Stimulated activated naive CD8-positive, alpha-beta T cell treated with anti-CD3 and anti-CD28 coated beads, Interleukin-15, amount 100 ng/mL, for 72 hours (primary cell): ENCODE data around the gene CDIPT.
"Not testable (repeated sequence)": the region's sequence is repeated elsewhere in the genome, so short reads cannot be mapped to it uniquely, and the experiment has no call there.

Experiments
- ATAC-seq: fragments of 150-1000 bp; cut with Tn5 transposase; 2 replicates; pipeline ENCODE4 v1.10.0; 2021; ENCODE audit warnings: mild to moderate bottlenecking, moderate library complexity
- DNase-seq, 2 donors: peaks; one replicate each; pipeline ENCODE4 v3.0.0; 2021 to 2022
- H3K27ac Mint-ChIP-seq, 2 donors: one replicate each; pipeline ENCODE4 v1.8.0; 2022; ENCODE audit warnings: mild to moderate bottlenecking in 2 of 2, mixed read lengths in 2 of 2, moderate library complexity in 2 of 2
- H3K27me3 Mint-ChIP-seq: one replicate; pipeline ENCODE4 v1.8.0; 2022; ENCODE audit warnings: mixed read lengths
- H3K4me1 Mint-ChIP-seq: one replicate; pipeline ENCODE4 v1.8.0; 2022; ENCODE audit warnings: mild to moderate bottlenecking, mixed read lengths
- H3K4me3 Mint-ChIP-seq, 2 donors: one replicate each; pipeline ENCODE4 v1.8.0; 2022; ENCODE audit warnings: mild to moderate bottlenecking in 2 of 2, mixed read lengths in 2 of 2, moderate library complexity in 1 of 2
- H3K9me3 Mint-ChIP-seq, 2 donors: one replicate each; pipeline ENCODE4 v1.8.0; 2022; ENCODE audit warnings: mixed read lengths in 2 of 2

The CDIPT gene, protein sequence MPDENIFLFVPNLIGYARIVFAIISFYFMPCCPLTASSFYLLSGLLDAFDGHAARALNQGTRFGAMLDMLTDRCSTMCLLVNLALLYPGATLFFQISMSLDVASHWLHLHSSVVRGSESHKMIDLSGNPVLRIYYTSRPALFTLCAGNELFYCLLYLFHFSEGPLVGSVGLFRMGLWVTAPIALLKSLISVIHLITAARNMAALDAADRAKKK

DNA sequence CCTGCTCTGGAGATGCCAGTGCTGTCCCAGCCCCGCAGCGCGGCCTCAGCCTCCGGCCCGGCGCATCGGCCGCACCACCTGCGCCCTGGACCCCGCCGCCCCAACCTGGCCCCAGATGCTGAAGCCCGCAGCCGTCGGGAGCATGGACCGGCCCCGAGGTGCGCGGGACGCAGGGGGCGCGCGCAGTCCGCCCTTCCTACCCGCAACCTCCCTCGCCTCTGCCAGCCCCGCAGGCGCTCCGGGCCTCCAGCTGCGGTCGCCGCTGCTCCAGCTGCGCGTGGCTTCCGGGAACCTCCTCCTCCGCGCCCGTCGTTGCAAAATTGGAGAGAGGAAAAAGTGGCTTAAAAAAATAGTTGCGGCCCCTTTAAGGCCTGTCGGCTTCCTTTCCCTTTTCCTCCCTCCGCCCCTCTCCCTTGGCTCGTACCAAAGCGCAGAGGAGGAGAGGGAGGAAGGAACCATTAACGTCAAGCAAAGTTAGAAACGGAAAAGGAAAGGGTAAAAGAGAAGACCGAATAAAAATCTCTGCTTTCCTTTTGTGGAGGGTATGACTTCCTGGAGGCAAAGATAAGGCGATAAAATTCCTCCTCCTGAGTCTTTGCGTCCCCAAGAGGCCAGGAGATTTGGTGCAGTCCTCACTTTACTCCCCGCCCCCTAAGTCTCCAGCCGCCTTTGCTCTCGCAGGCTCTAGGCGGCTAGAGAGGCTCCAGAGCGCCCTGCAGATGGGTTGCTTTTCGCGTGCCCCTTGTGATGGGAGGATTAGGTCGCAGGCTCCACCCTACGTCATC, at the start of gene CDIPT:
TSS of gene CDIPT (minus strand) at position 343 of the 785 bp plus-strand sequence. CDS start 369 bp downstream, outside the sequence.
- H3K4me3 Mint-ChIP-seq = peak within 1 kb of the TSS; percentile 93 to 96
- peaks cover 53% of the 10 kb centered on the region for H3K4me1 Mint-ChIP-seq
- no peaks in the 10 kb centered on the region for H3K27me3 Mint-ChIP-seq
- peak; percentile 99 for ATAC-seq
- peak; percentile 92 to 95 for DNase-seq
- H3K27ac Mint-ChIP-seq = peak within 1 kb of the TSS; percentile 99
- H3K9me3 Mint-ChIP-seq = no peaks in the 10 kb centered on the region

DNA sequence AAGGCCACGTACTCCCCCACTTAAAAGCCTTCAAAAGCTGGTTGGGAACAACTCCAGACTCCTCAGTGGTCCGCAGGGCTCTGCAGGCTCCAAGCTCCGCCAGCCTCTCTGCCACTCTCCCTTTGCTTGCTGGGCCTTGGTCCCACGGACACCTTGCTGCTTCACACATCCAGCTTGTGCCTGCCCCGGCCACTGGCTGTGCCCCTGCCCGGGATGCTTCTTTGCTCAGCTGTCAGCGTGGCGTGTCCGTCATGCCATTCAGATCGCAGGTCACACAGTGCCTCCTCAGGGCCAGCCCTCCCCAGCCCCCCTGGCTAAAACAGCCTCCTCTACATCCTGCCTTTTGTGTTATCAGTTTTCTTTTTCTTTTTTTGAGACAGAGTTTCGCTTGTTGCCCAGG, 49.1 kb upstream of the CDIPT start:
- Mint-ChIP-seq H3K27me3 (no peaks in the 10 kb centered on the region), H3K4me1 (peaks cover 26% of the 10 kb centered on the region), H3K27ac (no peak overlapping the region), H3K9me3 (no peaks in the 10 kb centered on the region), H3K4me3 (no peak overlapping the region)
- ATAC-seq (no peak), DNase-seq (no peak)

DNA sequence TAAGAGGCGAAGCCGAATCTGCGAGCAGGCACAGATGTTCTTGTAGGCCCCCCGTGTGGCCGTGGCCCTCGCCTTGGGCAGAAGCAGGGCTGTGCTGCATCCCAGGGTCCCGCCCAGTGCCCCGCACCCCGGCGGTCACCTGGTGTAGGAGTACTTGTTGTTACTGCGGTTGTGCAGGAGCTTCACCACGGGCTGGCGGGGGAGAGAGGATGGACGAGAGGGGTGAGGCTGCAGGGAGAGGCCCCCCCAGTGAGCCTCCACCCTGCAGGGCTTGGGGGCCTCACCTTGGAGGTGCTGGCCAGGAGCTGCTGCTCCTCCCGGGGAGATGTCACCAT, 48.6 kb upstream of the CDIPT start:
- Mint-ChIP-seq H3K27ac (no peak overlapping the region), H3K4me1 (peaks cover 22% of the 10 kb centered on the region), H3K4me3 (no peak overlapping the region), H3K9me3 (no peaks in the 10 kb centered on the region), H3K27me3 (no peaks in the 10 kb centered on the region)
- no peak for DNase-seq
- no peak for ATAC-seq

DNA sequence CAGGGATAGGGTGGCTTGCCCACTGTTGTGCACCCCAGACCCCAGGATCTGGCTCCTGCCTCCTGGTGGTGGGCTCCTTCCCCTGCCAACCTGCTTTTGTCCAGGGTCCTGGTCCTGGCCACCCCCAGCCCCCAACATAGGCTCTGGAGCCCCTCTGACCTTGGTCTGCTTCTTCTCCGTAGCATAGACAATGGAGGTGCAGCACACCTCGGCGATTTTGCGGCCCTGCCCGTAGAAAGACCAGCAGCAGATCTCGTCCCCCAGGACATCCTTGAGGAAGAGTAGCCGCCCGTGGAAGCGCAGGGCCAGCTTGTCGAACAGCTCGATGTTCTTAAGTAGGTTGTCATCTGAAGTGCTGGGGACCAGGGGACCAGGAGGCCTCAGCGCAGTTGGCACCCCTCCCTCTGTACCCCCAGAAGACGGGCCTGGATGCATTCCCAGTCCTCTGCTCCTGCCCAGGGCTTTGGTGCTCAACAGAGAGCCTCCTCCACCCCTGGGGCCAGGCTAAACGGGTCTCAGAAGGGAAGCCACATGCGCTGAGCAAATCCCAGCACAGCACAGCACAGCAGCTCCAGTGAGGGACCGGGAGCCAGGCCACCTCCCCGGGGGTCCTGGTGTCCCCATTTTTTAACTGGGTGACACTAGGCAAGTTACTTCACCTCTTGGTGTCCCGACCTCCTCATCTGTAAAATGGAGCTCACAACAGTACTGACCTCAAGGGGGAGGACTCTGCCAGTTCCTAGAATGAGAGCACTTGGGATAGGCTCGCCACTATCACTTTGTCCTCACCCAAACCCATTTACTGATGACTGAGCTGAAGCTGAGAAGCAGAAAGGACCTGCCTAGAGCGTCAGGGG, 48.0 kb upstream of the CDIPT start:
- Mint-ChIP-seq H3K4me3 (no peak overlapping the region), H3K9me3 (no peaks in the 10 kb centered on the region), H3K4me1 (peaks cover 16% of the 10 kb centered on the region), H3K27ac (peak overlapping the region in 1 of 2 donors; percentile 40), H3K27me3 (no peaks in the 10 kb centered on the region)
- ATAC-seq (no peak), DNase-seq (no peak)

DNA sequence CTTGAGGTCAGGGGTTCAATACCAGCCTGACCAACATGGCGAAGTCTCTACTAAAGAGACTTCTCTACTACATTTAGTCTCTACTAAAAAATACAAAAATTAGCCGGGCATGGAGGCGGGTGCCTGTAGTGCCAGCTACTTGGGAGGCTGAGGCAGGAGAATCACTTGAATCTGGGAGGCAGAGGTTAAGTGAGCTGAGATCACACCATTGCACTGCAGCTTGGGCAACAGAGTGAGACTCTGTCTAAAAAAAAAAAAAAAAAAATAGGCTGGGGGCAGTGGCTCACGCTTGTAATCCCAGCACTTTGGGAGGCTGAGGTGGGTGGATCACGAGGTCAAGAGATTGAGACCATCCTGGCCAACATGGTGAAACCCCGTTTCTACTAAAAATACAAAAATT, 46.8 kb upstream of the CDIPT start:
- ATAC-seq, H3K9me3 Mint-ChIP-seq, H3K27ac Mint-ChIP-seq, H3K4me3 Mint-ChIP-seq, H3K4me1 Mint-ChIP-seq, DNase-seq, H3K27me3 Mint-ChIP-seq: not testable (repeated sequence)

DNA sequence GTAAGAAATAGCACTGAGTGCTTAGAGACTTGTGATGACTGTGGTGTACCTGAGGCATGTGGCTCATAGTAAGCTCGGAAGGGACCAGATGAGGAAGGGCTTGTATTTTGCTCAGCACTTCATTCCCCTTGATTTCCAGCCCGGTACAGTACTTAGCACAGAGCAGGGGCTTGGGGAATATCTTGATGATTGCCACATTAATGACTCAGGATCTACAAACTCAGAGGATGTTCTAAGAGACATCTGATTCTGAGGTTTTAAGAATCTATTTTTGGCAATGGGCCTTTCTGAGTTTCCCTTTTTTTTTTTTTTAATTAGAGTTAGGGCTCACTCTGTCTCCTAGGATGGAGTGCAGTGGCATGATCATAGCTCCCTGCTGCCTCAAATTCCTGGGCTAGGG, 46.4 kb upstream of the CDIPT start:
- H3K4me1 Mint-ChIP-seq = peaks cover 5% of the 10 kb centered on the region
- no peak overlapping the region for H3K27ac Mint-ChIP-seq
- H3K4me3 Mint-ChIP-seq = no peak overlapping the region
- H3K9me3 Mint-ChIP-seq = no peaks in the 10 kb centered on the region
- no peak for DNase-seq
- ATAC-seq = no peak
- no peaks in the 10 kb centered on the region for H3K27me3 Mint-ChIP-seq

DNA sequence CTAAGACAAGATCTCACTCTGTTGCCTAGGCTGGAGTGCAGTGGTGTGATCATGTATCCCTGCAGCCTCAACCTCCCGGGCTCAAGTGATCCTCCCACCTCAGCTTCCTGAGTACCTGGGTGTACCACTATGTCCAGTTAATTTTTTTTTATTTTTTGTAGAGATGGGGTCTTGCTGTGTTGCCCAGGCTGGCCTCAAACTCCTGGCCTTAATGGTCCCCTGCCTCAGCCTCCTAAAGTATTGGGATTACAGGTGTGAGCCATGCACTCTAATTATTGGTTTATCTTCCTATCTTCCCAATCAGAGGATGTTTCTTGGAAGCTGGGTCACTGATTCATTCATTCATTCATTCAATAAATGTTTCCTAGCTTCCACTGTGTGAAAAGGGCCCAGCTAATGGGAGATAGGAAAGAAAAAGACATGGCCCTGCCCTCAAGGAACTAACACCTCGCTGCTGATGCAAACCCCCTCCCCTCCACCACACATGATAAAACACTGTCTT, 45.7 kb upstream of the CDIPT start:
- no peak for ATAC-seq
- H3K4me3 Mint-ChIP-seq = no peak overlapping the region
- peaks cover 6% of the 10 kb centered on the region for H3K4me1 Mint-ChIP-seq
- no peaks in the 10 kb centered on the region for H3K9me3 Mint-ChIP-seq
- no peak for DNase-seq
- no peak overlapping the region for H3K27ac Mint-ChIP-seq
- H3K27me3 Mint-ChIP-seq = no peaks in the 10 kb centered on the region

DNA sequence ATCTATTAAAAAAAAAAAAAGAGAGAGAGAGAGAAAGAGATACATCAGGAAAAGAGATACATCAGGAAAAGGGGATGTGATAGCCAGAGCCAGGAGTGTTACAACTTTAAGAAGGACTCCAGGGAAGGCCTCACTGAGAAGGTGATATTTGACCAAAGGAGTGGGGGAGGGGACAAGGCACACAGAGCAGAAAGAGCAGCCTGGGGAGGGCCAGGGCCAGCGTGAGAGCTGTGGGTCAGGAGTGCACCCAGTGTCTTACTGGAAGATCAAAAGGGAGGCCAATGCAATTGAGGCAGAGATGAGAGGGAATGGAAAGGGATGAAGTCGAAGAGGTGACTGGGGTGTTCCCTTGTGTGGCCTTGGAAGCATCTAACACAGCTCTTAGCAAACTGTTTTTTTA, 44.9 kb upstream of the CDIPT start:
- no peak for DNase-seq
- no peak for ATAC-seq
- no peaks in the 10 kb centered on the region for H3K27me3 Mint-ChIP-seq
- no peak overlapping the region for H3K4me3 Mint-ChIP-seq
- H3K4me1 Mint-ChIP-seq = peaks cover 12% of the 10 kb centered on the region
- peak overlapping the region in 1 of 2 donors; percentile 30 for H3K27ac Mint-ChIP-seq
- no peaks in the 10 kb centered on the region for H3K9me3 Mint-ChIP-seq

DNA sequence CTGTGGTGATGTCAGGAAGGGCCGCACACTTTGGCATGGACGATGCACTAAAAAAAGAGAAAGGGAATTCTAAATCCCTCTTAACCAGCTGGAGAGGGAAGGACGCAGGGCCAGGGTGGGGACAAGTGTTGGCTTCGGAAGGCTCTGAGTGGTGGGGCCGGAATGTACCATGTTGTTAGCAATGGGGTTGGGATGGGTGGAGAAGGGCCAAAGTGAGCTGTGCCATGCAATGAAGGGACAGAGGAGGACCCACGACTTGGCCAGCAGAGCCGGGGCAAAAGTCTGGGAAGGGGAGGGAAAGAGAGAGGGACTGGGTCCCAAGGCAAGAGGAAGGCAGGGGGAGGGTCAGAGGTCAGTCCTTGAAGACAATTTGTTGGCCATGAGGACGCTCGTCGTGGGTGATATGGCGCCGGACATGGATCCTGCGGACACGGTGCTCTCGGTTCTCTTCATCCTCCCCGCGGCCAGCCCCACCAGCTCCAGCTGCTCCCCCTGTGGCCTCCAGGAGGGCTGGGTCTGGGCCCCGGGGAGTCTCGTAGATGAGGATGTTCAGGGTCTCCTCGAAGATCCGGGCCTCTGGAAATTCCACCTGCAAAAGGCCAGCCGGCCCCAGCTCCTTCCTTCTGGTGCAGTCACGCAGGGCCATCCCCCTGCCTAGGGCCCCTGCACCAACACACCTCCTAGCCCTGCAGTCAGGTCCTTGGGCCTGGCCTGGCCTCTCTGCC, 43.7 kb upstream of the CDIPT start:
- DNase-seq = no peak
- Mint-ChIP-seq H3K27ac (peak overlapping the region in 1 of 2 donors; percentile 4), H3K9me3 (no peaks in the 10 kb centered on the region), H3K4me1 (peaks cover 7% of the 10 kb centered on the region), H3K27me3 (no peaks in the 10 kb centered on the region), H3K4me3 (no peak overlapping the region)
- ATAC-seq = no peak

DNA sequence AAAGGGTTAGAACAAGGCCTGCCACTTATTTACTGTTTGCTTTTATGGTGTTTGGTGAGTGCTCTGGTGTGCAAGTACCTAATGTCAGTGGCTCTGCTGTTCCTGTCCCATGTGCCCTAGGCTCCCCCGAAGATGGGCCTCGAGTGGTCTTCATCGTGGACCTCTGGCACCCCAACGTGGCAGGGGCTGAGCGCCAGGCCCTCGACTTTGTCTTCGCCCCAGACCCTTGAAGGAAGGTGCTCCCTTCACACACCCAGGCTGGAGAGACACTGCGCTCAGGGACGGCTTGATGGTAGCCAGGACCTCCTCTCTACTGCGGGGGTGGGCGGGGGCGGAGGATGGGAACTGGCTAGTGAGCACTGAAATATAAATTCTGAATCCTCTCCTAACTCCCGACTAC, 42.6 kb upstream of the CDIPT start:
- Mint-ChIP-seq H3K4me1 (peaks cover 11% of the 10 kb centered on the region), H3K4me3 (no peak overlapping the region), H3K9me3 (no peaks in the 10 kb centered on the region), H3K27me3 (peaks cover 5% of the 10 kb centered on the region), H3K27ac (no peak overlapping the region)
- DNase-seq = no peak
- ATAC-seq = no peak

DNA sequence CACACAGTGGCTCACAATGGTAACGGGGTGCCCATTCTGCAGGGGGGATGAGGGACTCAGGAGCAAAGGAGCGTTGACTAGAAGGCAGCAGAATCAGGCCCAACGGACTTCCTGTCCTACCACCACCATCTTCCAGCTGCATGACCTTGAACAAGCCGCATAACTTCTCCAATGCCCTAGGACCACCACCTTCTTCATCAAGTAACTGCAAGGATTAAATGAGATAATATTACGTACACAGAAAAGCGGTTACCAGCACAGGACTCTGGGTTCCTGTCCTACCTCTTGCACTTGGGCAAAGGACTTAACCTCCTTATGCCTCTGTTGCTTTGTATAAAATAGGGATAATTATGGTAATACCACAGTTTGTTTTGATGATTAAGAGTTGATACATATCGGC, 41.9 kb upstream of the CDIPT start:
- H3K4me3 Mint-ChIP-seq = no peak overlapping the region
- H3K27me3 Mint-ChIP-seq = peaks cover 9% of the 10 kb centered on the region
- H3K27ac Mint-ChIP-seq = no peak overlapping the region
- ATAC-seq = no peak
- no peaks in the 10 kb centered on the region for H3K9me3 Mint-ChIP-seq
- H3K4me1 Mint-ChIP-seq = peaks cover 16% of the 10 kb centered on the region
- no peak for DNase-seq

DNA sequence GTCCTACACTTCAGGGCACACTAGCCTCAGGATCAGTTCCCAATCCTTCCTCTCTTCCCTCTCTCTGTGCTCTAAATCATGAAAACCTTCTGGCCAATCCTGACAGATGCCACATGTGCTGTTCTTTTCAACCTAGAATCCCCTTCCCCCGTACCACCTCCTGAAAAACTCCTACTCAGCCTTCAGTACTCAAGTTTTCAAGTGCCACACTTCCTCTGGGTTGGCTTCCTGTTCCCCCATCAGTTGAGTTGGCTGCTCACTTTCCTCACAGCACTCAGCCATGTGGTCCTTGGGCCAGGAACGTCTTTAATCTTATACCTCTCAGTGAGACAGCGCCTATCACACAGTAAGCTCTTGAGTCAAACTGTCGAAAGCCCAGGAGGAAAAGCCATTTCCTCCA, 40.6 kb upstream of the CDIPT start:
- Mint-ChIP-seq H3K9me3 (no peaks in the 10 kb centered on the region), H3K4me3 (no peak overlapping the region), H3K27me3 (peaks cover 18% of the 10 kb centered on the region), H3K27ac (no peak overlapping the region), H3K4me1 (peaks cover 24% of the 10 kb centered on the region)
- no peak for ATAC-seq
- DNase-seq = no peak

DNA sequence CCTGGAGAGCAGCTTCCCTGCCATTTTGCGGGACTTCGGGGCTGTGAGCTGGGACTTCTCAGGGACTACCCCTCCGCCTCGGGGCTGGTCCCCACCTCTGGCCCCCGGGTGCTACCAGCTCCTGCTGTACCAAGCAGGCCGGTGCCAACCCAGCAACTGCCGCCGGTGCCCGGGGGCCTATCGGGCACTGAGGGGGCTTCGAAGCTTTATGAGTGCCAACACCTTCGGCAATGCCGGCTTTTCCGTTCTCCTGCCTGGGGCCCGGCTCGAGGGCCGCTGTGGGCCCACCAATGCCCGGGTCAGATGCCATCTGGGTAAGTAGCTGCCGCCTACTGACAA, 38.5 kb upstream of the CDIPT start:
- ATAC-seq (no peak), DNase-seq (no peak)
- peaks cover 28% of the 10 kb centered on the region for H3K4me1 Mint-ChIP-seq
- peak overlapping the region in 1 of 2 donors; percentile 47 for H3K4me3 Mint-ChIP-seq
- no peaks in the 10 kb centered on the region for H3K9me3 Mint-ChIP-seq
- no peak overlapping the region for H3K27ac Mint-ChIP-seq
- peaks cover 37% of the 10 kb centered on the region for H3K27me3 Mint-ChIP-seq

DNA sequence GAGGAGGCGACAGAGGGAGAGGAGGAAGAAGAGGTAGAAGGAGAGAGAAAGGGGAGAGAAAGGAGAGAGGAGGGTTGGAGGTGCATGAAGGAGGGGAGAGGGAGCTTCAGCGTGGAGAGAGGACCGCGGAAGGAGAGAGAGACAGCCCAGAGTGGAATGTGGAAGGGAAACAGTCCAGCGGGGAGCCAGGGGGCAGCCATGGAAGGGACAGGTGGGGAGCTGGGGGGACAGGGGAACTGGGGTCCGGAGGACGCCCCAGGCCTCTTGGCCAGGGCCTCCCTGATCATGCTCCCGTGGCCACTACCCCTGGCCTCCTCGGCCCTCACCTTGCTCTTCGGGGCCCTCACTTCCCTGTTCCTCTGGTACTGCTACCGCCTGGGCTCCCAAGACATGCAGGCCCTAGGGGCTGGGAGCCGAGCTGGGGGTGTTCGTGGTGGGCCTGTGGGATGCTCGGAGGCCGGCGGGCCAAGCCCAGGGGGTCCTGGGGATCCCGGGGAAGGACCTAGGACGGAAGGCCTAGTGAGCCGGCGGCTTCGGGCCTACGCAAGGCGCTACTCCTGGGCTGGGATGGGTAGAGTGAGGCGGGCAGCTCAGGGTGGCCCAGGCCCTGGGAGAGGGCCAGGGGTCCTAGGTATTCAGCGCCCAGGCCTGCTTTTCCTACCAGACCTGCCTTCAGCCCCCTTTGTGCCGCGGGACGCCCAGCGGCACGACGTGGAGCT, 38.0 kb upstream of the CDIPT start:
- no peak for DNase-seq
- Mint-ChIP-seq H3K4me3 (peak overlapping the region; percentile 77 to 80), H3K27ac (no peak overlapping the region), H3K4me1 (peaks cover 28% of the 10 kb centered on the region), H3K27me3 (peaks cover 42% of the 10 kb centered on the region), H3K9me3 (no peaks in the 10 kb centered on the region)
- no peak for ATAC-seq
